H1 (cell line): ENCODE data around the gene RGS11. TPM values are rescaled to one million over a fixed set of nuclear protein-coding genes. Genes with fewer than 3 reads are reported as not detected.

Source experiments
- CTCF ChIA-PET: fragments of 300-600 bp; sonication (Branson Sonifier 250); formaldehyde crosslinking; loops from one replicate; lab custom pipeline; 2021; ENCODE audit not compliant: partially characterized antibody; lab: Charles Lee
- POLR2A ChIA-PET: fragments of 300-600 bp; sonication (Branson Sonifier 250); formaldehyde crosslinking; loops from one replicate; lab custom pipeline; 2021; ENCODE audit warnings: inconsistent platforms; ENCODE audit not compliant: partially characterized antibody; lab: Charles Lee
- DNase-seq, 2 experiments: peaks; one replicate each; pipeline versions ENCODE4 v3.0.0 to v3.0.0-alpha.2; 2010 to 2022; ENCODE audit warnings: low spot score in 2 of 2, low read depth in 1 of 2, mixed read lengths in 1 of 2
- FAIRE-seq: peaks from 2 replicates; lab custom pipeline; 2011; peaks lifted over from hg19 to GRCh38; lab: Jason Lieb, UNC
- H2AFZ ChIP-seq: 2 replicates; pipeline ENCODE4 v1.8.1; 2012; ENCODE audit warnings: low read length, inconsistent platforms
- H2AK5ac ChIP-seq: 2 replicates; pipeline ENCODE4 v1.6.1; 2013; ENCODE audit warnings: low read depth, low read length
- H2BK120ac ChIP-seq: replicated peaks from 2 replicates; pipeline ENCODE3; 2013; ENCODE audit warnings: low read depth, low read length, inconsistent platforms
- H2BK12ac ChIP-seq: 2 replicates; pipeline ENCODE4 v1.6.1; 2013; ENCODE audit warnings: low read depth, low read length
- H2BK15ac ChIP-seq: 2 replicates; pipeline ENCODE4 v1.6.1; 2013; ENCODE audit warnings: low read length
- H2BK20ac ChIP-seq: 2 replicates; pipeline ENCODE4 v1.6.1; 2013; ENCODE audit warnings: low read length
- H2BK5ac ChIP-seq: 2 replicates; pipeline ENCODE4 v1.6.1; 2013; ENCODE audit warnings: low read depth, low read length
- H3K14ac ChIP-seq: 2 replicates; pipeline ENCODE4 v1.6.1; 2013; ENCODE audit warnings: inconsistent platforms; ENCODE audit not compliant: insufficient read length
- H3K18ac ChIP-seq: 2 replicates; pipeline ENCODE4 v1.6.1; 2013; ENCODE audit warnings: low read length; ENCODE audit errors: extremely low read depth
- H3K23ac ChIP-seq: 2 replicates; pipeline ENCODE4 v1.6.1; 2013; ENCODE audit warnings: inconsistent platforms; ENCODE audit not compliant: insufficient read length
- H3K23me2 ChIP-seq: 2 replicates; pipeline ENCODE4 v1.6.1; 2013; ENCODE audit warnings: low read depth, low read length
- H3K27ac ChIP-seq: 2 replicates; pipeline ENCODE4 v1.6.1; 2011; ENCODE audit warnings: low read depth, low read length, inconsistent platforms
- H3K27me3 ChIP-seq, 4 experiments: replicated peaks in 1 of 4; 1 replicate in 1 of 4; 2 replicates in 3 of 4; pipeline versions ENCODE4 v1.6.1 to v1.8.1; 2011 to 2013; ENCODE audit warnings: low read length in 3 of 4, mild to moderate bottlenecking in 3 of 4, inconsistent platforms in 2 of 4, mixed read lengths in 2 of 4, moderate library complexity in 1 of 4; ENCODE audit not compliant: control insufficient read depth in 3 of 4, insufficient read depth in 3 of 4; ENCODE audit errors: extremely low read depth in 1 of 4
- H3K36me3 ChIP-seq, 4 experiments: 2 replicates each; pipeline versions ENCODE4 v1.6.1 to v1.8.1; 2011 to 2013; ENCODE audit warnings: mild to moderate bottlenecking in 4 of 4, low read length in 3 of 4, moderate library complexity in 2 of 4, control low read depth in 1 of 4, inconsistent platforms in 1 of 4; ENCODE audit not compliant: insufficient read depth in 4 of 4, control insufficient read depth in 2 of 4
- H3K4ac ChIP-seq: replicated peaks from 2 replicates; pipeline ENCODE3; 2013; ENCODE audit warnings: low read length, low read depth, mixed read lengths, inconsistent platforms; ENCODE audit not compliant: insufficient read length
- H3K4me1 ChIP-seq, 4 experiments: replicated peaks in 1 of 4; 1 replicate in 1 of 4; 2 replicates in 3 of 4; pipeline versions ENCODE4 v1.6.1 to v1.8.1; 2011 to 2013; ENCODE audit warnings: low read length in 3 of 4, inconsistent platforms in 2 of 4, mixed read lengths in 1 of 4; ENCODE audit not compliant: insufficient read depth in 4 of 4, control insufficient read depth in 3 of 4
- H3K4me2 ChIP-seq, 2 experiments: 2 replicates each; pipeline versions ENCODE4 v1.6.1 to v1.8.1; 2011 to 2013; ENCODE audit warnings: low read depth in 2 of 2, low read length in 2 of 2, control low read depth in 1 of 2, inconsistent platforms in 1 of 2, mild to moderate bottlenecking in 1 of 2; ENCODE audit not compliant: insufficient read depth in 1 of 2
- H3K4me3 ChIP-seq, 4 experiments: fragments of 200-600, 300-600 bp in 1 of 4; sonication (generic), shearing (Covaris generic), sonication (Bioruptor Twin) in 1 of 4; 2 replicates each; pipeline versions ENCODE4 v1.5.1 to v1.8.1; 2011 to 2016; ENCODE audit warnings: low read length in 4 of 4, low read depth in 3 of 4, control low read depth in 2 of 4, inconsistent platforms in 2 of 4, mild to moderate bottlenecking in 2 of 4, mixed read lengths in 1 of 4, moderate library complexity in 1 of 4; ENCODE audit not compliant: insufficient read depth in 2 of 4; ENCODE audit errors: extremely low read depth in 1 of 4
- H3K56ac ChIP-seq: replicated peaks from 2 replicates; pipeline ENCODE3; 2013; ENCODE audit warnings: low read depth, mild to moderate bottlenecking, mixed read lengths, low read length, inconsistent platforms; ENCODE audit not compliant: insufficient read length
- H3K79me1 ChIP-seq: 2 replicates; pipeline ENCODE4 v1.6.1; 2013; ENCODE audit warnings: low read depth, low read length, control low read depth
- H3K79me2 ChIP-seq, 2 experiments: 2 replicates each; pipeline versions ENCODE4 v1.6.1 to v1.8.1; 2012 to 2013; ENCODE audit warnings: low read length in 2 of 2, mild to moderate bottlenecking in 2 of 2, inconsistent platforms in 1 of 2; ENCODE audit not compliant: insufficient read depth in 2 of 2, control insufficient read depth in 1 of 2
- H3K9ac ChIP-seq, 4 experiments: replicated peaks in 1 of 4; 1 replicate in 1 of 4; 2 replicates in 3 of 4; pipeline versions ENCODE4 v1.6.1 to v1.8.1; 2011 to 2013; ENCODE audit warnings: low read depth in 3 of 4, low read length in 3 of 4, control low read depth in 2 of 4, mild to moderate bottlenecking in 2 of 4, moderate library complexity in 2 of 4, inconsistent platforms in 1 of 4; ENCODE audit errors: extremely low read depth in 1 of 4
- H3K9me3 ChIP-seq, 2 experiments: 2 replicates each; pipeline versions ENCODE4 v1.6.1 to v1.8.1; 2012 to 2013; ENCODE audit warnings: mild to moderate bottlenecking in 2 of 2, moderate library complexity in 2 of 2, control low read depth in 1 of 2, inconsistent platforms in 1 of 2, low read depth in 1 of 2, low read length in 1 of 2, mixed read lengths in 1 of 2; ENCODE audit not compliant: insufficient read depth in 2 of 2
- H4K20me1 ChIP-seq, 2 experiments: replicated peaks in 1 of 2; 2 replicates each; pipeline versions ENCODE3 to v1.8.1; 2011 to 2013; ENCODE audit warnings: inconsistent platforms in 2 of 2, low read length in 2 of 2, mild to moderate bottlenecking in 1 of 2; ENCODE audit not compliant: insufficient read depth in 2 of 2, control insufficient read depth in 1 of 2
- H4K5ac ChIP-seq: 2 replicates; pipeline ENCODE4 v1.6.1; 2013; ENCODE audit warnings: low read length, low read depth, mixed read lengths, inconsistent platforms; ENCODE audit not compliant: insufficient read length
- H4K8ac ChIP-seq: 2 replicates; pipeline ENCODE4 v1.8.0; 2013; ENCODE audit warnings: mild to moderate bottlenecking, moderate library complexity, low read length, inconsistent platforms; ENCODE audit not compliant: insufficient read depth; ENCODE audit errors: extremely low read depth
- H4K91ac ChIP-seq: replicated peaks from 2 replicates; pipeline ENCODE3; 2013; ENCODE audit warnings: low read length, mixed read lengths, inconsistent platforms; ENCODE audit not compliant: insufficient read length
- CBX5 ChIP-seq: fragments of 300-800, 300-1000 bp; sonication (generic); IDR thresholded peaks from 2 replicates; pipeline ENCODE4 v1.7.1; 2016; ENCODE audit warnings: antibody characterized with exemption, low read length, low read depth
- NRF1 ChIP-seq: IDR thresholded peaks from 2 replicates; pipeline ENCODE4 v1.6.1; 2011; ENCODE audit warnings: mild to moderate bottlenecking, low read depth, low read length, improper control_type of control experiment
- RAD21 ChIP-seq, 2 experiments: IDR thresholded peaks in 1 of 2; conservative IDR thresholded peaks in 1 of 2; 2 replicates each; pipeline ENCODE4 v1.6.1; 2011; ENCODE audit warnings: low read depth in 2 of 2, low read length in 2 of 2, improper control_type of control experiment in 1 of 2, inconsistent platforms in 1 of 2, mild to moderate bottlenecking in 1 of 2, moderate library complexity in 1 of 2
- RXRA ChIP-seq: IDR thresholded peaks from 2 replicates; pipeline ENCODE4 v1.6.1; 2011; ENCODE audit warnings: low read depth, mild to moderate bottlenecking, low read length, moderate library complexity; ENCODE audit not compliant: insufficient read depth
- WGBS, 2 experiments: shearing (Covaris generic) in 1 of 2; methylation state at CpG; one replicate each; pipeline versions ENCODE4 v1.1.6 to v1.1.7; 2013 to 2015; ENCODE audit warnings: low lambda C conversion rate in 2 of 2, mixed read lengths in 2 of 2, inconsistent platforms in 1 of 2, low coverage in 1 of 2, missing lambda C conversion rate in 1 of 2; ENCODE audit not compliant: insufficient replicate concordance in 2 of 2, insufficient coverage in 1 of 2, insufficient read length in 1 of 2; ENCODE audit errors: extremely low coverage in 1 of 2, missing lambda C conversion rate in 1 of 2; 5-methylcytosine and 5-hydroxymethylcytosine counted together
- polyA plus RNA-seq, 7 experiments: library from polyadenylated mRNA; depleted of rRNA in 3 of 7; stranded (reverse) in 5 of 7; unstranded in 2 of 7; fragments of >200 nt in 5 of 7; fragments of 200-250 nt in 2 of 7; gene quantifications; 1 replicate in 5 of 7; 2 replicates in 1 of 7; 4 replicates in 1 of 7; pipeline versions ENCODE4 v1.2.1 to v1.2.3, GENCODE V29; 2011 to 2013; ENCODE audit warnings: missing spikeins in 2 of 7, mixed read lengths in 2 of 7
- total RNA-seq: library from RNA; stranded (reverse); fragmentation: NEBNext Ultra II Directional; extraction: Animal tissue kit (Norgen Biotek cat#: 25700); gene quantifications from 2 replicates; pipeline ENCODE4 v1.2.1, GENCODE V29; 2021

Gene RGS11
- total and polyA plus RNA-seq, 2 of the 8 experiments (the other 6 are each of a cell fraction or from before 2014, with no cell fraction given), result 0.84 to 1.2 TPM

DNA sequence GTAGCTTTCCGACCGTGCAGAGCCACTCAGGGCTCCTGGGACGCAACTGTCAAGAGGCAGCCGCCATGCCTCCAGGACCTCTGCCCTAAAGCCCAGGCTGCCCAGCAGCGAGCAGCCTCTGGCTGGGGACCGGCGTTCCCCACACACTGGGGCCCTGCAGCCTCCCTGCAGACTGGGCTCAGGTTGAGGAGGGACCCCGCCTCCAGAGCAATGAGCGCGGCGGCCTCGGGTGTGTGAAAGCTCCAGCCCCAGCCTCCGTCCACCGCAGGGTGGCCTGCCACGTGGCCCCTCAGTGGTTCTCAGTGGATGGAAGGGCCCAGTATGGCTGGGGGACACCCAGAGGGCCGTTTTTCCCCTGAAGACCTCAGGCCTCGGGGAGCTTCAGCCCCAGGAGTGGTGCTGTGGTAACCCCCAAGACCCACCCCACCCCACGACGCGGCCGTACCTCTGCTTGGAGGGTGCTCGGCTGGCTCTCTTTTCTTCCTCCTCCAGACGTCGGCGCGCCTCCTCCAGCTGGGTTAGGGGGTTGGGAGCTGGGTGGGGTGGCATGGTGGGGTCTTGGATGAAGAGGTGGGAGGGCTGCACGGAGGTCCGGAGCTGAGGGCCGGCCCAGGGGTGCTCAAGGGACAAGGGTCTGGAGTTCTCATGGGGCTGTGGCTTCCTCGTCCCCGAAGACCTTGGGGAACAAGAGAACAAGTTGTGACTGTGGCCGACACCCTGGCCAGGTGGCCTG, 17.5 kb upstream of the RGS11 start:
- DNase-seq, result no peak
- no peak overlapping the region for H2BK5ac ChIP-seq
- H2AK5ac ChIP-seq, result no peak overlapping the region
- no peak overlapping the region for H4K91ac ChIP-seq
- no peak overlapping the region for H3K14ac ChIP-seq
- H3K4me2 ChIP-seq, result no peak overlapping the region
- H3K4me3 ChIP-seq, result no peak overlapping the region
- H3K79me2 ChIP-seq, result no peaks in the 10 kb centered on the region
- ChIA-PET POLR2A (interaction anchor here (0.7 kb wide), 1 partner anchor 17 kb away, joined by 3 read pairs; no protein-coding TSS in a partner anchor), CTCF (interaction anchor here (0.8 to 1.9 kb wide), 3 partner anchors 16 to 439 kb away, joined by 3 to 7 read pairs (median 4); no protein-coding TSS in a partner anchor)
- H4K8ac ChIP-seq, result no peak overlapping the region; the same call in 1 of the 2 replicates
- H3K9me3 ChIP-seq, result no peaks in the 10 kb centered on the region
- 94% methylated on average over 25 of the region's 32 CpGs; no CpG with 5 or more reads in 1 of the 2 experiments for WGBS, 2 experiments
- H2BK12ac ChIP-seq, result no peak overlapping the region
- H2AFZ ChIP-seq, result no peak overlapping the region
- no peak overlapping the region for H4K5ac ChIP-seq
- H3K4me1 ChIP-seq, result no peaks in the 10 kb centered on the region
- H3K36me3 ChIP-seq, result peaks cover 2 to 31% (median 5%) of the 10 kb centered on the region in 4 experiments; a peak in 4 of 8 replicates
- no peak overlapping the region for H2BK20ac ChIP-seq
- no peaks in the 10 kb centered on the region for H3K27me3 ChIP-seq
- H3K4ac ChIP-seq, result no peak overlapping the region
- H3K18ac ChIP-seq, result no peak overlapping the region
- H4K20me1 ChIP-seq, result peaks cover 0 to 7% of the 10 kb centered on the region in 2 experiments
- no peak overlapping the region for H3K27ac ChIP-seq
- no peak overlapping the region for H2BK120ac ChIP-seq
- H3K23me2 ChIP-seq, result no peaks in the 10 kb centered on the region
- no peak overlapping the region for H3K23ac ChIP-seq
- no peak for FAIRE-seq
- H3K79me1 ChIP-seq, result no peaks in the 10 kb centered on the region; the same call in 1 of the 2 replicates
- H3K9ac ChIP-seq, result no peak overlapping the region
- no peak overlapping the region for H3K56ac ChIP-seq
- no peak overlapping the region for H2BK15ac ChIP-seq
- TF ChIP-seq RXRA (no peak), NRF1 (no peak), CBX5 (no peak), RAD21 (IDR thresholded peaks at IDR 0.05 in 1 of 2, conservative IDR thresholded peaks at IDR 0.05 in 1 of 2; ENCODE audit: low read depth in 2 of 2, low read length in 2 of 2) (no peak)
